MCF 10A (cell line): ENCODE data around the gene BHMT2. TPM values are rescaled to one million over a fixed set of nuclear protein-coding genes. Genes with fewer than 3 reads are reported as not detected.

Source experiments
- BruUV-seq: library from RNA; stranded (reverse); fragments of 400-500 nt; replicated peaks from 2 replicates; lab custom pipeline; 2021; lab: Mats Ljungman, UMichigan
- CTCF ChIA-PET: fragments of 300-600 bp; sonication (Branson Sonifier 250); formaldehyde crosslinking; extraction: SDS; loops from one replicate; lab custom pipeline; 2021; ENCODE audit warnings: antibody characterized with exemption, inconsistent platforms; lab: Yijun Ruan, JAX
- POLR2A ChIA-PET: fragments of 300-600, 350-650 bp; sonication (Branson Sonifier 250); formaldehyde crosslinking; extraction: SDS; loops from one replicate; lab custom pipeline; 2020; ENCODE audit warnings: antibody characterized with exemption, inconsistent platforms; lab: Yijun Ruan, JAX
- DNase-seq: peaks from one replicate; pipeline ENCODE4 v3.0.0-alpha.2; 2018; ENCODE audit not compliant: unreplicated experiment
- H3K27ac Mint-ChIP-seq: one replicate; pipeline ENCODE4 v1.8.0; 2022; ENCODE audit warnings: mild to moderate bottlenecking, low read depth, mixed read lengths; ENCODE audit not compliant: unreplicated experiment
- H3K27me3 Mint-ChIP-seq: one replicate; pipeline ENCODE4 v1.8.0; 2022; ENCODE audit warnings: mixed read lengths; ENCODE audit not compliant: insufficient read depth, unreplicated experiment
- H3K36me3 Mint-ChIP-seq: one replicate; pipeline ENCODE4 v1.8.0; 2022; ENCODE audit warnings: mild to moderate bottlenecking, moderate library complexity, mixed read lengths; ENCODE audit not compliant: insufficient read depth, unreplicated experiment
- H3K4me1 Mint-ChIP-seq: one replicate; pipeline ENCODE4 v1.8.0; 2022; ENCODE audit warnings: mixed read lengths; ENCODE audit not compliant: insufficient read depth, unreplicated experiment
- H3K4me3 Mint-ChIP-seq: one replicate; pipeline ENCODE4 v1.8.0; 2022; ENCODE audit warnings: mild to moderate bottlenecking, moderate library complexity, mixed read lengths; ENCODE audit not compliant: unreplicated experiment
- H3K9me3 Mint-ChIP-seq: one replicate; pipeline ENCODE4 v1.8.0; 2022; ENCODE audit warnings: mixed read lengths; ENCODE audit not compliant: unreplicated experiment
- intact Hi-C: fragments of 100-400 bp; cut with micrococcal nuclease; formaldehyde crosslinking; loops from 2 replicates; pipeline ENCODE4 v1.14.1; 2022
- total RNA-seq: library from RNA; stranded (reverse); gene quantifications from 2 replicates; pipeline ENCODE4 v1.2.3, GENCODE V29; 2022
- TF ChIP-seq, protein P1 (sequence below): fragments of 200-600 bp; IDR thresholded peaks from one replicate; pipeline ENCODE4 v1.8.0; 2022; ENCODE audit warnings: antibody characterized with exemption, mild to moderate bottlenecking; ENCODE audit not compliant: unreplicated experiment

The BHMT2 gene
- total RNA-seq, 1 experiment from 2014 or later = not detected

DNA sequence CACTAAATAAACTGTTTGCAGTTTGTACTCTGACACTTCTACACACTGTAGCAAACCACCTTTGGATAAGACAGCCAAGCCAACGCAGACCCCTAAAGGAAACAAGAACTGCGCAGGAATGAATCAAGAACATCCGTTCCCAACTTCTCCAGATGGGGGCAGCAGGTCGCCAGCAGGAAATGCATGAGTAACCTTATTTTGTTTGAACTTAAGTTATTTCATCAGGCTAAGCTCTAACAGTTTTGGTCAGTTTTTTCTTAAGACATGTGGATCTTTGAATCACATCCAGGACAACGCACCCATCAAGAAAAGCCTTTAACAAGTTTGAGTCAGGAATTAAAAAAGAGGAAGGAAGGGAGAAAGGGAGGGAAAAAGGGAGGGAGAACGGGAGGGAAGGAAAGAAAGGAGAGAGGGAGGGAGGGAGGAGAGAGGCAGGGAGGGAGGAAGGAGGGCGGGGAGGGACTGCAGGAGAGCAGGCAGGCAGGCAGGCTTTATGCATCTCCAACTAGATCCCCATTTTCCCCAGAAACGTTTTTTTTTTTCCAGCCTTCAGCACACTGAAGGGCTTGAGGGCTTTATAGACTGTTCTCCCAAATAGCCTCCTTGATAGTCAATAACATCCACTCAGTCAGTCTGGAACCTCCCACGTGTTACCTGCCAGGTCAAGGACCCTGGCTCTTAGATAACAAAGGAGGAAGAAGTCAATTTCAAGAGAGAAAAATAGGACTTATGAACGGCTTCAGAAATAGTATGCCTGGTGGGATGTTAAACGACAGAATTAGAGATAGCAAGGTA, 64.3 kb downstream of the BHMT2 start:
- BruUV-seq = no TSS peak
- CTCF ChIA-PET = interaction anchor here (0.6 to 13.8 kb wide), 66 partner anchors 11 to 1183 kb away, joined by 3 to 491 read pairs (median 4); partner anchors contain the start of gene ARSB
- intact Hi-C loops = loop anchor here (1.0 to 2.0 kb wide), 7 partner anchors 101 to 949 kb away; partner anchors contain the start of gene ARSB
- H3K36me3 Mint-ChIP-seq = no peaks in the 10 kb centered on the region
- peak overlapping the region; percentile 63 for H3K4me3 Mint-ChIP-seq
- POLR2A ChIA-PET = interaction anchor here (0.6 to 3.3 kb wide), 15 partner anchors 10 to 344 kb away, joined by 3 to 25 read pairs (median 4); partner anchors contain the start of gene JMY
- peaks cover 12% of the 10 kb centered on the region for H3K4me1 Mint-ChIP-seq
- H3K27me3 Mint-ChIP-seq = no peaks in the 10 kb centered on the region
- TF ChIP-seq, protein P1, sequence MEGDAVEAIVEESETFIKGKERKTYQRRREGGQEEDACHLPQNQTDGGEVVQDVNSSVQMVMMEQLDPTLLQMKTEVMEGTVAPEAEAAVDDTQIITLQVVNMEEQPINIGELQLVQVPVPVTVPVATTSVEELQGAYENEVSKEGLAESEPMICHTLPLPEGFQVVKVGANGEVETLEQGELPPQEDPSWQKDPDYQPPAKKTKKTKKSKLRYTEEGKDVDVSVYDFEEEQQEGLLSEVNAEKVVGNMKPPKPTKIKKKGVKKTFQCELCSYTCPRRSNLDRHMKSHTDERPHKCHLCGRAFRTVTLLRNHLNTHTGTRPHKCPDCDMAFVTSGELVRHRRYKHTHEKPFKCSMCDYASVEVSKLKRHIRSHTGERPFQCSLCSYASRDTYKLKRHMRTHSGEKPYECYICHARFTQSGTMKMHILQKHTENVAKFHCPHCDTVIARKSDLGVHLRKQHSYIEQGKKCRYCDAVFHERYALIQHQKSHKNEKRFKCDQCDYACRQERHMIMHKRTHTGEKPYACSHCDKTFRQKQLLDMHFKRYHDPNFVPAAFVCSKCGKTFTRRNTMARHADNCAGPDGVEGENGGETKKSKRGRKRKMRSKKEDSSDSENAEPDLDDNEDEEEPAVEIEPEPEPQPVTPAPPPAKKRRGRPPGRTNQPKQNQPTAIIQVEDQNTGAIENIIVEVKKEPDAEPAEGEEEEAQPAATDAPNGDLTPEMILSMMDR = peak; percentile 72
- H3K27ac Mint-ChIP-seq = peak overlapping the region; percentile 72
- DNase-seq = peak; percentile 84
- H3K9me3 Mint-ChIP-seq = no peaks in the 10 kb centered on the region

DNA sequence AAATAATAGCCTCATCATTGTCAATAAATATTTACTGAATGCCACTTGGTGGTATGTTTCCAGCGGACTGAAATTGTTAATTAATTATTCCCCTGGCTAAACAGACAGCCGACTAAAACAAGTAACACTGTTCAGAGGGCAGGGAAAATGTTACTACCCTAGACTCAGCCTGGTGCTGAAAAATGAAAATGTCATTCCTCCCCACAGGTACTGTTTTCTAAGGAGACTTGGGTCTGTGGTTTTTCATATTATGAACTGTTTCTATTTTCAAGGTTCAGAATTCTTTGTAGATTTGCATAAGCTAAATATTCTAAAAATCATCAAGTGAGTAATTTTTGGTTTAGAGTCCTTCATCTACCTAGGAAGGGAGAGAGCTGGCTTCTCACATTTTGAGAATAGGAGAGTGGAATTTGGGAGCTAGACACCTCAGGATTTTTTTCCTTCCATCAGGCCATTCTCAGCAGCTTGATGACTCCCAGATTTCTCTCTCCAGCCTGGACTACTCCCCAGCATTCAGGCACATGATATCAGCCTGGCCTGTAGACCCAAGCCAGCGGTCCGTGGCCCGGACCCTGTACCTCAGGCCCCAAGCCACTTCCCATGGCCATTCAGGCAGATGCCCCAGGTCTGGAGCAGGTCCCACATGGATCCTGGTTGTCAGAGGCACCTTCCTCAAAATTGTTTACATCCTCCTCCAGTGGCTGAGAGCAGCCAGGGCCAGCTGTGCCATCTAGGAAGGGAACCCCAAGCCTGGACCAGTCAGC, 66.4 kb downstream of the BHMT2 start:
- no peaks in the 10 kb centered on the region for H3K9me3 Mint-ChIP-seq
- TF ChIP-seq, protein P1 = no peak
- ChIA-PET CTCF (interaction anchor here (0.6 to 13.8 kb wide), 7 partner anchors 101 to 473 kb away, joined by 3 to 491 read pairs (median 3); partner anchors contain the start of gene HOMER1), POLR2A (interaction anchor here (3.3 kb wide), 1 partner anchor 100 kb away, joined by 25 read pairs; the partner anchor contains the start of gene JMY)
- H3K27me3 Mint-ChIP-seq = no peaks in the 10 kb centered on the region
- no TSS peak for BruUV-seq
- H3K4me3 Mint-ChIP-seq = no peak overlapping the region
- H3K4me1 Mint-ChIP-seq = peaks cover 12% of the 10 kb centered on the region
- H3K36me3 Mint-ChIP-seq = no peaks in the 10 kb centered on the region
- no peak for DNase-seq
- H3K27ac Mint-ChIP-seq = no peak overlapping the region
- intact Hi-C loops = no loop called here

DNA sequence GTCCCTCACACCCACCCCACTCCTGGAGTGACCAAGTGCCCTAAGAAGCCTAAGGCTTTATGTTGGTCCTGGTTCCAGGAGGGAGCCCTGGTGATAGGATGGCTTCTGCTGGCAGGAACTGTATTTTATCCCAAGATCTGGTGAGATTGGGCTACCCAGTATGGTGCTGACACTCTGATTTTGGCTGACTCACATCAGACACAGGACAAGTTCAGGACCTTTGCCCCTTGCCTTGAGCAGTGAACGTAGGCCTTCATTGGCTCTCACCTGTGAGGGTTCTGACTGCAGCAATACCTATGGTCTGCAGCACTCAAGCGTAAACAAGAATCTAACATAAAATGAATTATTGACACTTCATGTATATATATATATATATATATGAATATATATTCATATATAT, 67.1 kb downstream of the BHMT2 start:
- Mint-ChIP-seq H3K36me3 (no peaks in the 10 kb centered on the region), H3K4me1 (peaks cover 12% of the 10 kb centered on the region), H3K27ac (no peak overlapping the region), H3K27me3 (no peaks in the 10 kb centered on the region), H3K4me3 (no peak overlapping the region), H3K9me3 (no peaks in the 10 kb centered on the region)
- ChIA-PET POLR2A (no interaction called here), CTCF (interaction anchor here (0.6 kb wide), 1 partner anchor 326 kb away, joined by 3 read pairs; no protein-coding TSS in a partner anchor)
- TF ChIP-seq, protein P1 = no peak
- intact Hi-C loops = no loop called here
- BruUV-seq = no TSS peak
- DNase-seq = no peak

Other genes starting within 250 kb of the BHMT2 start
- 5.2 and 7.9 TPM in 2 replicates for gene ARSB, start 84.5 kb upstream of the BHMT2 start, total RNA-seq
- 9.2 and 14.7 TPM in 2 replicates for gene DMGDH, start 93 bp upstream of the BHMT2 start, total RNA-seq
- gene BHMT, start 42.0 kb downstream of the BHMT2 start, total RNA-seq = not detected in 2 replicates
- 16.8 and 19.3 TPM in 2 replicates for gene JMY, start 166.4 kb downstream of the BHMT2 start, total RNA-seq